Stimulated activated CD8-positive, alpha-beta memory T cell treated with anti-CD3 and anti-CD28 coated beads, Interleukin-7, amount 100 ng/mL, for 4 hours (primary cell): ENCODE data around the gene ST3GAL5.
"Not testable (repeated sequence)": the region's sequence is repeated elsewhere in the genome, so short reads cannot be mapped to it uniquely, and the experiment has no call there.

Experiments
- DNase-seq, 2 donors: peaks; one replicate each; pipeline ENCODE4 v3.0.0-alpha.2; 2020; ENCODE audit warnings: low read depth in 2 of 2

ST3GAL5 gene

DNA sequence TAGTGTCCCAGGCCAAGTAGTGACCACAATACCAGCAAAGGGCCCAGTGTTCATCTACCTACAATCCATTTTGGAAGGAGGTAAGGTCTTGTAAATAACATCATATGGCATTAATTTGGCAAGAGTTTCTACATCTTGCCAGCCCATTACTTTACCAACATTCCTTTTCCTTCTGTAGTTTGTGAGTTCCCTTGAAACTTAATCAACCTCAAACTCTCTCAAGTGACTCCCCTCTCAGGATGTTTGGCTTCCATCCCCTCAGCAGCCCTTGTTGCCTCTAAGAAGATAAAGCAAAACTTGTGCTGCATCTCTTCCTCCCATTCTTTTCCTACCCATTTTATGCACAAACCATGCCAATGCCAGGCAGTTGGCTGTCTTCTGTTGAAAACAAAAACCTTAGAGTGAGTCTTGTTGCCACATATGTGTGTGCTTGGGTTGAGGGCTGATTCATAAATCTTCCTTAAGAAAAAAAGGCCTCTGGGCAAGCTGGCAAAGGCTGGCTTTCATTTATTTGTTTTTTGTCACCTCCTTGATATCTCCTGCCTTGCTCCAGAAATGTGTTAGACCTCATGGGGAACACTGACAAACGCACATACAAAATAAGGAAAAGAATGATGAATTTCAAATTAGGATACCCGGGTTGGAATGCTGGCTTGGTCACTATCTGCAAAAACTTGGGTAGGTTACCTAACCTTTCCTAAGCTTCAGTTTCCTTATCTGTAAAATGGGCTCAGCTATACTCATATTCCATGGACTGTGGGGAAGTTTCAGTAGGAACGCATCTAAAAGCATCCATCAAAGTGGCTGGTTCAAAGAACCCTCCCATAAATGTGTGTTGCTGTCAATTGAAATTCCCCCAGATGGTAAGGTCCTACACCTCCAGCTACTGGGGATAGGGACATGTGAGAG, 29.4 kb upstream of the ST3GAL5 start:
- DNase-seq = no peak

DNA sequence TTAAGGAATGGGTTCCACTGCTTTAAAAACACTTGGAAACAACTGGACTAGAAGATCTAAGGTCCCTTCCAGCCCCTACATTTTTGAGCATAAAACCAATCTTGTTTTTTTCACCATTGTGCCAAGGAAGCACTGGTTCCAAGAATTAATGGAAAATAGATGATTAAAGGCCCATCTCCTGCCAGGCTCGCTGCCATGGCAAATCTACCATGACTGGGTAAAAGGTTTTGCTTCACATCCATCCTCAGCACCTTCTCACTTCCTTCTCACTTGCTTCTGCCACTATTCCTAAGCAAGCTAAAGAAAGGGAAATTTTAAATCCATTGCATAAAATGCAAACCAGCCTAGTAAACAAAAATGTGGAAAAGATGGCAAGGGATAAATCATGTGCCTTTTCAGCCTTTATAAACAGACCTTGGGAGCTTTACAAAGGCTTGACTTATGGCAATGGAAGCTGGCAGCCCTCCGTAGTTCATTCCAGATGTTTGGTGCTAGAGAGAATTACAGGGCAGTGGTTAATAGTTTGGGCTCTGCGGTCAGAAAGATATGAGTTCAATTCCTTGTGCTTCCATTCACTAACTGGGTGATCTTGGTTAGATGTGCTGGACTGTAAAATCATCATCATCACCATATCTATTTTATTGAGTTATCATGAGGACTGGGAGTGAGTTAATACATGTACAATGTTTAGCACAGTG, 27.0 kb upstream of the ST3GAL5 start:
- no peak for DNase-seq

DNA sequence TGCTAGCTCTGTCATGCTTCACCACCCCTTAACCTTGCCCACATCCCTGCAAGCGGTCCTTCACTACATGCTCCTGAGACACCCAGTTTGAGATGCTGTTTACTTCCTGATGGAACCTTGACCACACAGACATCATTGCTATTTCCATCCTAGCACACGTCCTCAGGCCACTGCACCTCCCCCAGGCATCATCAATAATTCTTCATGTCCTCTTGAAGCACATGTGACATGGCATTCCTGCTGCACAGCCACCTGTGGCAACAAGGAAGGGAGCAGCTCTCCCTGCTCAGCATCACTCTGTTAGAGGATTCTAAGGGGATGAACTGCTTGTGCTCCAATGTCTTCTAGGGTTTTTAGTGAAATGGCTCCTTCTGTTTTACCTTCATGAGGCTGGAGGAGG, 26.1 kb upstream of the ST3GAL5 start:
- no peak for DNase-seq

DNA sequence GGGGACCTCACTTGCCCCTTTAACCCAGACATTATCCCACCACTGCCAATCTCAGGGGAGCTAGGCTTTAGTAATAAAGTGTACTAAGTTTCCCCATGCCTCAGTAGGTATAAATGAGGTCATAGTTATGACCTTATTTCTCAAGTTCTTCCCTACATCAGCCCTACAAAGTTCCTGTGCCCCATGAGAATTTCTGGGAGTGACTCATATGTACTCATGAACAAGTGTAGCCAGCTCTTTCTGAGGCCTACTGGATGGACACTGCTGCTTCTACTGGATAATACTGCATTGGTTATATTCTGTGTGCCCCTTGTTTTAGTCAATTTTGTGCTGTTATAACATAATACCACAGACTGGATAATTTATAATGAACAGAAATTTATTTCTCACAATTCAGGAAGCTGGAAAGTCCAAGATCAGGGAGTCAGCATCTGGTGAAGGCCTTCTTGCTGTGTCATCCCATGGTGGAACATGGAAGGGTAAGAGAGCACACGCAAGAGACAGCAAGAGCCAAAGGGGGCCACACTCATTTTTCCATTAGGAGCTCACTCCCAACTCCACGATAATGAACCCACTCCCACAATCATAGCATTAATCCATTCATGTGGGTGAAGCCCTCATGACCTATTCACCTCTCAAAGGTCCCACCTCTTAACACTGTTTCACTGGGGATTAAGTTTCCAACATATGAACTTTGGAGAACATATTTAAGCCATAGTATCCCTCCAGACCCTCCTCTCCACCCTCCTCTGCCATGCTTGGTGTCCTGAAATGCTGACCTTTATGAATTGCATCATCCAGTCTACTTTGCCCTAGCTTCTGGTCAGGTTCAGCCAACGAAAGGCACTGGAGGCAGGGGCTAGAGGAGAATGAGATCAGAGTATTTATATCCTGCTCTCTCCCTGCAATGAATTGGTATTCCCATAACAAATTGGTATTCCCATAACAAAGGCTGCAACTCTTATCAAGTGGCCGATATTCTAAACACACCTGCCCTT, 25.4 kb upstream of the ST3GAL5 start:
- DNase-seq = no peak

DNA sequence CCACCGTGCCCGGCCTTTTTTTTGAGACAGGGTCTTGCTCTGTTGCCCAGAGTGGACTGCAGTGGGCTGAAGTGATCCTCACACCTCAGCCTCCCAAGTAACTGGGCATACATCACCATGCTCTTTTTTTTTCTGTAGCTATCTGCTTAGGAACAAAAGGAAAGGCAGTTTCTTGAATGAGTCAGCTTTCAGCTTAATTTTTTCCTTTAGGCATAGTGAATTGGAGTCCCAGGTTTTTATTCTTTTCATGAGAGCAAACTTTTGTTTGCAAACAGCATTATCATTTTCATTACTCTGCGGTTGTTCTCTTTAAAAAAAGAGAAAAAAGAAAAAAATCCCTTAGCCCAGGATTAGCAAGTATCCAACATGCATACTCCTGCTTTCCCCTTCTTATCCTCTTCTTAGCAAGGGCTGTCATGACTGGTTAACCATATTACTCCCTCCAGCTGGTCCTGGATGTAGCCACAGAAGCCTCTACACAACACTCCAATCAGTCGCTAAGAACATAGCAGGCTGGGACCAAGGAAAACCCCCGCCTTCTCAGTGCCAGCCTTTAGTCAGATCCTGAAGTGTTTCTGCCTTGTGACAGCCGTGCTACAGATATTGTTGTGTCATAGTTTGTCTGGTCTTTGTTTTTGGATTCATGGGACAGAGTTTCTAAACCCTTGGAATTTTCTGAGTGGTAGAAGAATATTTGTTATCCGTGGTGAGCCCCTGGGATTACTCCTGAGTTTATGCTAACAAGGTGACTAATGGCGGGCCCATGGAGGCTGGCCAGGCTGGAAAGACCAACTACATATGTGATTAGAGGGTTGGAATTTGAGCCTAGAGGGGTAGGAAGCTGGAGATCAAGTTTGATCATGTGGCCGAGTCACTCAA, 23.3 kb upstream of the ST3GAL5 start:
- no peak for DNase-seq

DNA sequence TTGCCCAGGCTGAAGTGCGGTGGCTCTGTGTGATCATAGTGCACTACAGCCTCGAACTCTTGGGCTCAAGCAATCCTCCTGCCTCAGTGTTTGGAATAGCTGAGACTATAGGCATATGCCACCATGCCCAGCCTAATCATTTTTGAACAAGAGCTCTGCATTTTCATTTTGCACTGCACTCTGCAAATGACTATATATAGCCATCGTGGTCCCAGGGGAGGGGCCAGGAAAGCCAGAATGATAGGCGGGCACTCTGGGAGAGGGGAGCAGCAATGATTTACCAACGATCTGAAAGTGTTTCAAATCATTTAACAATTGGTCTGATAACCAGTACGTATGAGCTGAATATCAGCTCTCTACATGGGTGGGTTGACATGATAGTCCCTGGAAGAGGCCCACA, 22.3 kb upstream of the ST3GAL5 start:
- no peak for DNase-seq

DNA sequence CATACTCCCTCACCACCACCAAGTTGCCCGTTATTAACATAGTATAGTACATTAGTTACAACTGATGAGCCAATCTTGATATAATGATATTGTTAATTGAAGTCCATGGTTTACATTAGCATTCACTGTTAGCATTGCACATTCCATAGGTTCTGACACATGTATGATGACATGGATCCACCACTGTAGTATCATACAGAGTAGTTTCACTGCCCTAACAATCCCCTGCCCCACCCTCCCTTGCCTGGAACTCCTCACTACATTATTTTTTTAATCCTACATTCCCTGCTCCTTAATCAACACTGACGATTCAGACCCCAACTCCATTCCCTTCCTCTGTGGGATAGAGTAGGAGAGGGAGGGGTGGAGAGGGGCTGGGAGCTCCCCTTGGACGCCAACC, 20.2 kb upstream of the ST3GAL5 start:
- DNase-seq = no peak

DNA sequence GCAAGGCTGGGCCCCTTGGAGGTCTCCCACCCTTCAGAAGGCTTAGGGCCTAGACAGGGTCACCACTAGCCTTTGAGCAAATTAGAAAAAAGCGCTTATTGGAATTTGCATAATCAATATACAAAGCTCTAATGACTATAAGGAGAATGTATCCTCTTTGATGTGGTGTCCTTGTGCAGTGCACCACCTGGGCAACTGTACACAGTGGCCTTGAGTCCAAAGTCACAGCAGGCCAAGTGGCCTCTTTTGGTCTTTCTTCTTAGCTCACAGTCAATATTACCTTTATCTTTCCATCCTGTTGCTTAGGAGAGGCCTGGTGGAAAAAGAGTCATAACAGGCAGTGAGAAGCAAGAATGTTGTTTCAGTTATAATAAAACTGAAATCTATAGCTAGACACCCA, 19.7 kb upstream of the ST3GAL5 start:
- DNase-seq = no peak

DNA sequence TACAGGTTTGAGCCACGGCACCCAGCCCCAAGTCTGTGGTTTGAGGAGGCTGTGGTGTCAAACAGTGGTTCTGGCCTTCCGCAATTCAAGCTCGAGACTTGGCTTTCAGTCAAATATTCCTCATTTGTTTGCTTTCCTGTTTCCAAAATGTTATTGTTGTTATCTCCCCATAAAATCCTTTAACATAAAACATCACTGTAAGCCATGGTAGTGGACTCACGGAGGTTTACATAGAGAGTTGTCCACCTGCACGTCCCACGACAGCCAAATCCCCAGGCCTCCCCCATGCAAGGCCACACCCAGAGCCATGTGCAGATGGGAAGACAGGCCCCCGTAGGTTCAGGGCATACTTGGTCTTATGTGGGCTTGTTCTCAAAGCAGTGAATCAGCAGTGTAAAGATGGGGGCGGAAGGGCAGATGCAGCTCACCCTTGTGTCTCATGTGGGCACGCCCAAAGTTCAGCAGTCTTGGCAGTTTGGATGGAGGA, 18.9 kb upstream of the ST3GAL5 start:
- DNase-seq = no peak

DNA sequence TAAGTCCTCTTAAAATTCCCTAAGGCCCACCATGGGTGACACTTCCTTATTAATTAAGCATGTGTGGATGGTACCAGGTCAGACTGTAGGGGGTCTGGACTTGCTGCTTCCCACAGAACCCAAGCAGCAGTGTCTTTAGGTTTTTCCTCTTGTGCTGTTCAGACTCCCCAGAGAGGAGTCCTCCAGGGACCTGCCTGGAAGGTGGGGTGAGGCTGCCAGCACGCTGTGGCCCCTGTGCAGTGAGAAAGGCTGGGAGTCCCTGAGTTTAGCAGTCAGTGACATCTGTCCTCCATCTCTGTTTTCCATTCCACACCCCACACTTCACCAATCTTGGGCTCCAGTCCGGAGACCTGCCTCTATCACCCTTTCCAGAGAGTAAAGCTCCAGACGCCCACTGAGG, 18.0 kb upstream of the ST3GAL5 start:
- no peak for DNase-seq

DNA sequence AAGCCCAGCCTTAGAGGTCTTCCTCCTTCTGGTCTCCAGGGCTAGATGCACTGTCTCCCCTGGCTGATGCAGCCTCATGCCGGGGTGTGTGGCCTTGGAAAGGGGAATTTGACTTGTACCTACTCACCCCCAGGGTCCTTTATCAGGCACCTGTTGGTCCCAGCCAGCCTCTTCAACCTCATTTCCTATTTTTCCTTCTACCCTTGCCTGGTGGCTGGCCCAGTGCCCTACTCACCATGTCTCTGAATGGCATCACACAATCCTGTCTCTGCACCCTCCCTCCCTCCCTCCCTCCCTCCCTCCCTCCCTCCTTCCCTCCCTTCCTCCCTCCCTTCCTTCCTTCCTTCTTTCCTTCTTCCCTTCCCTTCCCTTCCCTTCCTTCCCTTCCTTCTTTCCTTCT, 17.1 kb upstream of the ST3GAL5 start:
- no peak for DNase-seq

DNA sequence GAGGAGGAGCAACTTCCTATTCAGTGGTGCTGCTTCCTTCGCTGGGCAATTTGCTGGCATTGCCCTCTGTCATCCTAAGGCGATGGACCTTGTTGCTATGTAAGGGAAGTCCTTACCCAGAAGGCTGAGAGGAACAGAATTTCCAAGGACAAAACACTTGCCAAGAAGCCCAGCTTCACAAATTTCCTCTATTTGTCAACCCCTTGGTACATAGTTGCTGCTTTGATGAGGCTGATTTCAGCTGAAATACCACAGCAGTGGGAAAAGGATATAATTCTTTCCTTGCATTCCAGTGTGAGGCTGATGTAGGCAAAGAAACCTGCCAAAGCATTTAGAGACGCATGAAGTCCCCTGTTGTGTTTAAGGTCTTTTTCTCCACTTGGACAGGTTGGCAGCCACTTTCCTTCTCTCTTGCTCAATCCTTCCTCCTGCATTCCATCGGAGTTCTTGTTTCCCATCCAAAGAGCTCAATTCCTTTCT, 16.4 kb upstream of the ST3GAL5 start:
- no peak for DNase-seq

DNA sequence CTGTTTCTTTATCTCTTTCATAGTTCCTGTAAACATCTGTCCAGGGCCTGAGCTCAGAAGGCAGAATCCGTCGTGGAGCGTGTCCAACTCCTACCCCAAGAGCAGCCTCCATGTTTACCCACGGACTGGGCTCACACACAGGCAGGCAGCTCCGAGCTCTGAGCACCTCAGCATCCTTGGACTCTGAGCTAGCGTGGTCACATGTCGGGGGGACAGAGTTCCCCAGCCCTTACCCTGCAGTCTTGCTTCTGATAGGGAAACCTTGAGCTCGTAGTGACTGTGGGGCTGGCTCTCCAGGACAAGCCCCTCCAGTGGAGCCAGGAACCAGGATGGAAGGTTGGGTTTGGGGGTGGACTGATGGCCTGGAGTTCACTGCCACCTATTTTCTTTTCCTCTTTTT, 15.1 kb upstream of the ST3GAL5 start:
- DNase-seq = no peak

DNA sequence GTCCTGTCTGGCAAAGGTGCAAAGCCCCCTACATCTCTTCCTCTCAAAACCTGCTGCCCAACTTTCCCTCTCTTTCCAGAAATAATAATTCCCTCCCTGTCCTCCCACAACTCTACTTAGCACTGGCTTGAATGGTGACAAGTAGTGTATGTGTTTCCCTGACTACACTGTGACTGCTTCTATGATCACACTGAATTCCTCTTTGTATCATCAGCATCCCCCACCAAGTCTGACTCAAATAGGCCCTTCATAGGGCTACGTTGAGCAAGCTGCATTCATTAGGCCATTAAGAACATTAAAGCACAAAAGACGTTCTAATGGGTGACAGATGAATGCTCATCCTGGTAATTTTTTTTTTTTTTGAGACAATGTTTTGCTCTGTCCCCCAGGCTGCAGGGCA, 13.7 kb upstream of the ST3GAL5 start:
- no peak for DNase-seq

DNA sequence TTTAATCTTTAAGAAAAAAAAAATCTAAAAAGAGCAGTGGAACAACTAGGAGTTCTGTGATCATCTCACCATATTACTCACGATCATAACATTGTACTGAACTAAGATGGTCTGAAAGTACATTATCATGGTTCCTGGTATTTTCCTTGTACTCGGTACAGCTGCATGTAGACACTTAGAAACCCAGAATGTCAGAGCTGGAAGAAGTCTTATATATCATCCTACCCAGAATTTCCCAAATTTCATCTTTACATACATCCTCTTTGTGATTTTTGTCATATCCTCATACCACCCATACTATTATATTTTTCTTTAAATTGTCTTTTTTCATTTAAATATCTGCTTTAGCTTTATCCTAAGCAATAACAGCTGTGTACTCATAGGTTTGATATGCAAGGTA, 12.4 kb upstream of the ST3GAL5 start:
- no peak for DNase-seq

DNA sequence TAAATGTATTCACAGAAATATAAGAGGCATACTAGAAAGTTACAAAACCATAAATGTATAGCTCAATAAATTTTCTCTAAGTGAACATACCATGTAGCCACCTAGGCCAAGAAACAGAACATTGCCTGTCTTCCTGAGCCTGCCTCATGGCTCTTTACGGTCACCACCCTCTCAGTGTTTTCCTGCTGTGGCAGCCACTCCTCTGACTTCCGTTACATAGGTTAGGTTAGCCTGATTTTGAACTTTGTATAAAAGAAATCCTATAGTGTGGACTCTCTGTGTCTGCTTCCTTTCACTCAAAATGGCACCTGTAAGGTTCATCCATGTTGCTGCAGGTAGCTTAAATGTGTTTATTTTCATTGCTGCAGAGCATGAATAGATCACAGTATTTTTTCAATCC, 11.6 kb upstream of the ST3GAL5 start:
- no peak for DNase-seq

DNA sequence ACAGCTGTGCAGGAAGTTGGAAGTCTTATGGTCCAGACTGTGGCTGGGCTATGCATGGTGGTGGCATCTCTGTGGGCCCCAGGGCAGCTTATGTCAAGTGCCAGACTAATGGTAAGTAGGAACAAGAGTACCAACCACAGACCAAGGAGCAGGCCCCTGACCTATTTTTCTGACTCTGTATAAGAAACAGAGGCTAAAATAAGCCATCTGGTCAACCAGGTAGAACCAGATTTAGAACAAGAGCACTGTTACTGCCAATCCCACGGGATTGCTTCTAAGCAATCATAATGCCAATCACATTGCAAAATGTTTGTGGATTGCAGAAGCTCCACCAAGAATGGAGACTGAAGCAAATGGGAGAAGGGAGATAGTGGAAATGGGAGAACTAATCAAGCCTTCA, 11.1 kb upstream of the ST3GAL5 start:
- no peak for DNase-seq

DNA sequence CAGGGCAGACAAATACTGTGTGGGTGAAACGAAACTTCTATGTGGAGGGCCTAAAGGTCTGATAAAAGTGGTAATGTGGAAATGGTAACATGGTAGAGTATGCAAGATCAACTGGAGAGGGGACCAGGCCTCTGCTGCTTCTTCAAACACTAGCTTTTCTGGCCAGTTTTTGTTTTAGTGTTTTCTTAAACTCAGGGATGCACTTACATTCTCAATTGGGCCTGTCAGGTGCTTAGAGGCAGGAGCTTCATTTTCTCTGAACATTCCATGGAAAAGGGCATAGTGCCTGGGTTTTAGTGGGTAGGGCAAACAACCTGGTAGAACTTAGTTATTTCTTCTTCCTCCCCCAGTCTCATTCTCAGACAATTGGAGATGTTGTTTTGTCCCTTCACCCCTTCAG, 10.5 kb upstream of the ST3GAL5 start:
- no peak for DNase-seq

DNA sequence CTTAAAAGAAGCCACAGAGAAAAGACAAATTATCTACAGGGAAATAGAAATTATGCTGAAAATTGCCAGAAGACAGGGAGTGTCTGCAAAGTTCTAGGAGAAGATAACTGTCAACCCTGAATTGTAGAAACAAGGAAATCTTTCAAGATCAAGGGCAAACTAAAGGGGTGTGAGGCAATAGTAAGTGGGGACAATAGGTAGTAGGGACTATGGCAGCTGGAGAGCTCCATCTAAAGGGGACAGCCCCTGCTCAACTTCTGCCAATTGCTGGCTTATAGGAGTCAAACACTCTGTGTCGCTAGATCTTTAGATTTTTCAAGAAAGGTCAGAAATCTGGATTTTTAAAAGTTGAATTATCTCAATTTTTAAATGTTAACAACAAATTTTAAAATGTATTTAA, 10.1 kb upstream of the ST3GAL5 start:
- no peak for DNase-seq

DNA sequence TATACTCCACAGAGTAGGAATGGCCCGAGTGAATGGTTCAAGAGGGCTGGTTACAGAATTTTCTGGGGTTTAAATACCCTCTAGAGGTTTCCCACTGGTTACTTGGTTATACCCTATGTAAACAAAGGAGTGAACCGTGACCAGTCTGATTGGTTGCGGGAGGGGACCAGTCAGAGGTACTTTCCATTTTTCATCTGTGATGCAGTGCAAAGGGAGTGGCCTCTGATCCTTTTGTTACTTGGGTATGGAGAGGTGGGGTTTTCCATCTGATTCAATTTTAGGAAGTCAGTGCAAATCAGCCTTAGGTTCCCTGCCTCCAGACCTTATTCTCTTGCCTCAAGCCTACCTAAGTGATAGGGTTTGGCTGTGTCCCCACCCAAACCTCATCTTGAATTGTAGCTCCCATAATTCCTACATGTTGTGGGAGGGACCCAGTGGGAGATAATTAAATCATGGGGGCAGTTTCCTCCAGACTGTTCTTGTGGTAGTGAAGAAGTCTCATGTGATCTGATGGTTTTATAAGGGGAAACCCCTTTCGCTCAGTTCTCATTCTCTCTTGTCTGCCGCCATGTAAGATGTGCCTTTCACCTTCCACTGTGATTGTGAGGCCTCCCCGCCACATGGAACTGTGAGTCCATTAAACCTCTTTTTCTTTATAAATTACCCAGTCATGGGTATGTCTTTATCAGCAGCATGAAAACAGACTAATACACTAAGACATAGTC, 5.9 kb upstream of the ST3GAL5 start:
- DNase-seq = not testable (repeated sequence)
